MCF 10A (cell line): ENCODE data around the gene FKBP11. TPM values are rescaled to one million over a fixed set of nuclear protein-coding genes. Genes with fewer than 3 reads are reported as not detected.
"Not testable (repeated sequence)": the region's sequence is repeated elsewhere in the genome, so short reads cannot be mapped to it uniquely, and the experiment has no call there.

Experiments
- BruUV-seq: library from RNA; stranded (reverse); fragments of 400-500 nt; replicated peaks from 2 replicates; lab custom pipeline; 2021; lab: Mats Ljungman, UMichigan
- CTCF ChIA-PET: fragments of 300-600 bp; sonication (Branson Sonifier 250); formaldehyde crosslinking; extraction: SDS; loops from one replicate; lab custom pipeline; 2021; ENCODE audit warnings: antibody characterized with exemption, inconsistent platforms; lab: Yijun Ruan, JAX
- POLR2A ChIA-PET: fragments of 300-600, 350-650 bp; sonication (Branson Sonifier 250); formaldehyde crosslinking; extraction: SDS; loops from one replicate; lab custom pipeline; 2020; ENCODE audit warnings: antibody characterized with exemption, inconsistent platforms; lab: Yijun Ruan, JAX
- DNase-seq: peaks from one replicate; pipeline ENCODE4 v3.0.0-alpha.2; 2018; ENCODE audit not compliant: unreplicated experiment
- H3K27ac Mint-ChIP-seq: one replicate; pipeline ENCODE4 v1.8.0; 2022; ENCODE audit warnings: mild to moderate bottlenecking, low read depth, mixed read lengths; ENCODE audit not compliant: unreplicated experiment
- H3K27me3 Mint-ChIP-seq: one replicate; pipeline ENCODE4 v1.8.0; 2022; ENCODE audit warnings: mixed read lengths; ENCODE audit not compliant: insufficient read depth, unreplicated experiment
- H3K36me3 Mint-ChIP-seq: one replicate; pipeline ENCODE4 v1.8.0; 2022; ENCODE audit warnings: mild to moderate bottlenecking, moderate library complexity, mixed read lengths; ENCODE audit not compliant: insufficient read depth, unreplicated experiment
- H3K4me1 Mint-ChIP-seq: one replicate; pipeline ENCODE4 v1.8.0; 2022; ENCODE audit warnings: mixed read lengths; ENCODE audit not compliant: insufficient read depth, unreplicated experiment
- H3K4me3 Mint-ChIP-seq: one replicate; pipeline ENCODE4 v1.8.0; 2022; ENCODE audit warnings: mild to moderate bottlenecking, moderate library complexity, mixed read lengths; ENCODE audit not compliant: unreplicated experiment
- H3K9me3 Mint-ChIP-seq: one replicate; pipeline ENCODE4 v1.8.0; 2022; ENCODE audit warnings: mixed read lengths; ENCODE audit not compliant: unreplicated experiment
- intact Hi-C: fragments of 100-400 bp; cut with micrococcal nuclease; formaldehyde crosslinking; loops from 2 replicates; pipeline ENCODE4 v1.14.1; 2022
- total RNA-seq: library from RNA; stranded (reverse); gene quantifications from 2 replicates; pipeline ENCODE4 v1.2.3, GENCODE V29; 2022
- TF ChIP-seq, protein P1 (sequence below): fragments of 200-600 bp; IDR thresholded peaks from one replicate; pipeline ENCODE4 v1.8.0; 2022; ENCODE audit warnings: antibody characterized with exemption, mild to moderate bottlenecking; ENCODE audit not compliant: unreplicated experiment

Gene FKBP11
- total RNA-seq, 1 experiment from 2014 or later: 11.0 TPM

DNA sequence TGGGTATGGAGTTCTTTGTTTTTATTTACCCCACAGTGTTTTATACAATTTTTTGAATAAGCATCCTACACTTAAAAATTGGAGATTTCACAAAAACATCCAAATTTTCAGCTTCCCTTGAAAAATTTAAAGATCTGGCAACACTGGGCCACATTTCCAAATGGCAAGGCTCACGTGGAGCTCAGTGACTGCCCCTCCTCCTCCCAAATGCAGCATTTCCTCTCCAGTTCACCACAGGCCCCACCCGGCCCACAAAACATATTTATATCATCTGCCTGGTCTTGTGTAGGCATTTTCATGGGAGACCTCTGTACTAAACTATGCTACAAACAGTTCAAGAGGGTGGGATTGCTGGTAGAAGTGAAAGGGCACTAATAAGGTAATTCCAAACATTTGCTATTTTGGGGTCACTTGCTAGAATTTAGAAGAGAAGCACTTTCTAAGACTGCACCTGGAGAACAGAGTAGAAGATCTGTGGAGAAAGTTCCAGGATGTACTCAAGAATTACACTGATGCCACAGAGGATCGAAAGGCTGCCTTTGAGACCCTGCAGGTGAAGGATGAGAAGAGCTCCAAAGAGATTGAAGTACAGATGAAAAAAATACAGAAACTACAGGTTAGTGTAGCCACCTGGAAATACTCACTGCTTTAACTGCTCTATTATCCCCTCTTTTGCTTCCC lies 7.3 kb downstream of the FKBP11 start:
- ChIA-PET CTCF (interaction anchor here (0.6 to 0.9 kb wide), 3 partner anchors 19 to 1089 kb away, joined by 3 read pairs; no protein-coding TSS in a partner anchor), POLR2A (interaction anchor here (1.1 kb wide), 1 partner anchor 35 kb away, joined by 4 read pairs; no protein-coding TSS in a partner anchor)
- DNase-seq: no peak
- Mint-ChIP-seq H3K4me1 (no peaks in the 10 kb centered on the region), H3K36me3 (peaks cover 24% of the 10 kb centered on the region), H3K27ac (peak overlapping the region; percentile 51), H3K27me3 (no peaks in the 10 kb centered on the region), H3K4me3 (no peak overlapping the region), H3K9me3 (no peaks in the 10 kb centered on the region)
- TF ChIP-seq, protein P1, sequence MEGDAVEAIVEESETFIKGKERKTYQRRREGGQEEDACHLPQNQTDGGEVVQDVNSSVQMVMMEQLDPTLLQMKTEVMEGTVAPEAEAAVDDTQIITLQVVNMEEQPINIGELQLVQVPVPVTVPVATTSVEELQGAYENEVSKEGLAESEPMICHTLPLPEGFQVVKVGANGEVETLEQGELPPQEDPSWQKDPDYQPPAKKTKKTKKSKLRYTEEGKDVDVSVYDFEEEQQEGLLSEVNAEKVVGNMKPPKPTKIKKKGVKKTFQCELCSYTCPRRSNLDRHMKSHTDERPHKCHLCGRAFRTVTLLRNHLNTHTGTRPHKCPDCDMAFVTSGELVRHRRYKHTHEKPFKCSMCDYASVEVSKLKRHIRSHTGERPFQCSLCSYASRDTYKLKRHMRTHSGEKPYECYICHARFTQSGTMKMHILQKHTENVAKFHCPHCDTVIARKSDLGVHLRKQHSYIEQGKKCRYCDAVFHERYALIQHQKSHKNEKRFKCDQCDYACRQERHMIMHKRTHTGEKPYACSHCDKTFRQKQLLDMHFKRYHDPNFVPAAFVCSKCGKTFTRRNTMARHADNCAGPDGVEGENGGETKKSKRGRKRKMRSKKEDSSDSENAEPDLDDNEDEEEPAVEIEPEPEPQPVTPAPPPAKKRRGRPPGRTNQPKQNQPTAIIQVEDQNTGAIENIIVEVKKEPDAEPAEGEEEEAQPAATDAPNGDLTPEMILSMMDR: no peak
- intact Hi-C loops: no loop called here
- no TSS peak for BruUV-seq

DNA sequence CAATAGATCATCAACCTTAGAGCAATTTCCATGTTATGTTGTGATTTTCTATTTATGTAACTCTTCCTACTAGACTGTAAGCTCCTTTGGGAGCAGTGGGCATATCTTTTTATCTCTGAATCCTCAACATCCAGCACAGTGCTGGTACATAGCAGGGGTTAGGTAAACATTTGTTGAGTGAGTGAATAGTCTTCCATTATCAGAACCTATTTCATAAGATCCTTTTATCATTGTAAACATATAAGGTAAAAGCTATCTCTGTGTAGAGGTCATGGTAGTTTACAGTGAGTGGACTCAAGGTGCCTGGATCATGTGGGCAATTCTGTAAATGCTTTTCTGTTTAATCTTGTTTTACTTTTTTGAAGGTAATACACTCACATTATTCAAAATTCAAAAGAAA lies 15.1 kb downstream of the FKBP11 start:
- Mint-ChIP-seq H3K27ac (no peak overlapping the region), H3K4me1 (no peaks in the 10 kb centered on the region), H3K4me3 (no peak overlapping the region), H3K9me3 (no peaks in the 10 kb centered on the region), H3K36me3 (peaks cover 6% of the 10 kb centered on the region), H3K27me3 (no peaks in the 10 kb centered on the region)
- intact Hi-C loops: no loop called here
- BruUV-seq: no TSS peak
- TF ChIP-seq, protein P1: no peak
- no peak for DNase-seq
- POLR2A ChIA-PET: no interaction called here
- CTCF ChIA-PET: interaction anchor here (0.5 to 2.9 kb wide), 4 partner anchors 19 to 57 kb away, joined by 3 to 7 read pairs (median 3); no protein-coding TSS in a partner anchor

DNA sequence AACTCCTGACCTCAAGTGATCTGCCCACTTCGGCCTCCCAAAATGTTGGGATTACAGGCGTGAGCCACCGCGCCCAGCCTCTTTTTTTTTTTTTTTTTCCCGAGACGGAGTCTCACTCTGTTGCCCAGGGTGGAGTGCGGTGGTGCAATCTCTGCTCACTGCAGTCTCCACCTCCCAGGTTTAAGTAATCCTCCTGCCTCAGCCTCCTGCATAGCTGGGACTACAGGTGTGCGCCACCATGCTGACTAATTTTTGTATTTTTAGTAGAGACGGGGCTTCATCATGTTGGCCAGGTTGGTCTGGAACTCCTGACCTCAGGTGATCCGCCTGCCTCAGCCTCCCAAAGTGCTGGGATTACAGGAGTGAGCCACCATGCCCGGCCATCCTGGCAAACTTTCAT lies 15.6 kb downstream of the FKBP11 start:
- BruUV-seq, H3K9me3 Mint-ChIP-seq, H3K27me3 Mint-ChIP-seq, intact Hi-C loops, H3K4me3 Mint-ChIP-seq, DNase-seq, POLR2A ChIA-PET, H3K4me1 Mint-ChIP-seq, H3K27ac Mint-ChIP-seq, H3K36me3 Mint-ChIP-seq: not testable (repeated sequence)
- CTCF ChIA-PET: interaction anchor here (0.6 to 1.5 kb wide), 2 partner anchors 20 to 21 kb away, joined by 3 read pairs; no protein-coding TSS in a partner anchor

DNA sequence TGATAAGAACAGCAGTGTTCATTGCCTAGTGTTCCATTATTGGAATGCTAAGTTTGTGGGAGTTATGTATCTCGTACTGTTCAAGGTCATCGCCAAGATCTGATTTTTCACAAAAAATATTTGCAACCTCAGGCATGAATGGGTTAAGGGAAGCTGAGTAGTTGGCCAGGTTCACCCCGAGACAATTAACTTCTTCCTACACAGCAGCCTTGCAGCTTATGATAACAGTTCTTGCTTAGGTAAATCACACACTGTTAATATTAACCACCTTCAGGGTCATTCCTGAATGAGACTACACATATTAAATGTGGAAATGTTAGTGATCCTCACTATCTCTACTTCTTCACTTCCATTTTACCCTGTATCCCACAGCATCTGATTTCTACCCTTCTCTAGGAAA lies 18.0 kb downstream of the FKBP11 start:
- DNase-seq: no peak
- Mint-ChIP-seq H3K9me3 (no peaks in the 10 kb centered on the region), H3K4me1 (no peaks in the 10 kb centered on the region), H3K27ac (no peak overlapping the region), H3K27me3 (no peaks in the 10 kb centered on the region), H3K36me3 (peaks cover 6% of the 10 kb centered on the region), H3K4me3 (no peak overlapping the region)
- BruUV-seq: no TSS peak
- intact Hi-C loops: no loop called here
- TF ChIP-seq, protein P1: no peak
- ChIA-PET POLR2A (no interaction called here), CTCF (interaction anchor here (0.7 to 2.2 kb wide), 3 partner anchors 16 to 85 kb away, joined by 3 to 8 read pairs (median 7); no protein-coding TSS in a partner anchor)
